Thyroid gland (tissue), 4 donors: Measurements from ENCODE around the gene LYZL1. TPM values are rescaled to one million over a fixed set of nuclear protein-coding genes. Genes with fewer than 3 reads are reported as not detected.

ENCODE experiments used
- DNase-seq, 2 donors: peaks; one replicate each; pipeline ENCODE4 v3.0.0-alpha.2; 2019
- H3K27ac ChIP-seq, 3 donors: fragments of 200-600 bp; sonication (generic); 1 replicate in 2 of 3; 2 replicates in 1 of 3; pipeline ENCODE4 v1.5.1; 2016 to 2019; ENCODE audit warnings: mild to moderate bottlenecking in 1 of 3, moderate library complexity in 1 of 3
- H3K27me3 ChIP-seq: fragments of 200-600 bp; sonication (generic); one replicate; pipeline ENCODE4 v1.5.1; 2019
- H3K36me3 ChIP-seq, 2 donors: fragments of 200-600 bp; sonication (generic); one replicate each; pipeline ENCODE4 v1.5.1; 2016 to 2019
- H3K4me1 ChIP-seq, 2 donors: fragments of 200-600 bp; sonication (generic); one replicate each; pipeline ENCODE4 v1.5.1; 2017 to 2019
- H3K4me3 ChIP-seq, 3 donors: fragments of 200-600 bp; sonication (generic); replicated peaks in 1 of 3; 1 replicate in 2 of 3; 2 replicates in 1 of 3; pipeline ENCODE4 v1.5.1; 2016; ENCODE audit warnings: mild to moderate bottlenecking in 1 of 3
- H3K9me3 ChIP-seq: fragments of 200-600 bp; sonication (generic); one replicate; pipeline ENCODE4 v1.5.1; 2017
- CTCF ChIP-seq, 6 experiments: fragments of 200-600 bp in 3 of 6; fragments of 450-650 bp in 3 of 6; sonication (generic) in 3 of 6; IDR thresholded peaks; one replicate each; pipeline ENCODE4 v1.5.1; 2016 to 2019; ENCODE audit warnings: antibody characterized with exemption in 6 of 6, mild to moderate bottlenecking in 2 of 6, inconsistent platforms in 1 of 6, moderate library complexity in 1 of 6
- POLR2A ChIP-seq, 2 donors: fragments of 450-650 bp; IDR thresholded peaks; one replicate each; pipeline ENCODE4 v1.6.1; 2017; ENCODE audit warnings: antibody characterized with exemption in 2 of 2, mild to moderate bottlenecking in 2 of 2, moderate library complexity in 1 of 2
- WGBS, 2 donors: methylation state at CpG; one replicate each; pipeline ENCODE4 v1.1.5; 2017; 5-methylcytosine and 5-hydroxymethylcytosine counted together
- intact Hi-C: fragments of 100-400 bp; cut with DNase I; formaldehyde crosslinking; loops from one replicate; pipeline ENCODE4 v1.15.1; 2023
- total RNA-seq, 4 donors: library from RNA; depleted of rRNA; stranded (reverse); fragments of >200 nt; gene quantifications; one replicate each; pipeline ENCODE4 v1.2.3, GENCODE V29; 2016

The LYZL1 gene
- total RNA-seq, 4 donors from 2014 or later = 0.81 TPM; not detected in 3

GRCh38 chr10:29254123-29255046, 34.5 kb upstream of the LYZL1 start:
- TF ChIP-seq CTCF (IDR thresholded peaks at IDR 0.05) (no peak), POLR2A (IDR thresholded peaks at IDR 0.05) (no peak)
- intact Hi-C loops = no loop called here
- H3K36me3 ChIP-seq = no peaks in the 10 kb centered on the region
- no peaks in the 10 kb centered on the region for H3K4me1 ChIP-seq
- DNase-seq = no peak
- H3K9me3 ChIP-seq = no peaks in the 10 kb centered on the region
- H3K4me3 ChIP-seq = no peak overlapping the region
- no peak overlapping the region for H3K27ac ChIP-seq
- 54 to 58% methylated on average over 9 of the region's 9 CpGs for WGBS, 2 donors
- H3K27me3 ChIP-seq = no peaks in the 10 kb centered on the region

- no peak for DNase-seq
These were observed 33.8 kb upstream of the LYZL1 start for GRCh38 chr10:29255104-29255503.

GRCh38 chr10:29256019-29256418, 32.9 kb upstream of the LYZL1 start:
- TF ChIP-seq POLR2A (IDR thresholded peaks at IDR 0.05) (no peak), CTCF (IDR thresholded peaks at IDR 0.05) (no peak)
- H3K4me3 ChIP-seq = no peak overlapping the region
- H3K9me3 ChIP-seq = no peaks in the 10 kb centered on the region
- intact Hi-C loops = no loop called here
- 87 to 90% methylated on average over 7 of the region's 7 CpGs for WGBS, 2 donors
- H3K27me3 ChIP-seq = no peaks in the 10 kb centered on the region
- no peak overlapping the region for H3K27ac ChIP-seq
- H3K36me3 ChIP-seq = no peaks in the 10 kb centered on the region
- no peak for DNase-seq
- H3K4me1 ChIP-seq = no peaks in the 10 kb centered on the region

More at GRCh38 chr10:29255104-29255503, 33.8 kb upstream of the LYZL1 start:
- Histone ChIP-seq H3K4me3 (no peak overlapping the region), H3K27me3 (no peaks in the 10 kb centered on the region), H3K27ac (no peak overlapping the region), H3K36me3 (no peaks in the 10 kb centered on the region), H3K9me3 (no peaks in the 10 kb centered on the region), H3K4me1 (no peaks in the 10 kb centered on the region)
- TF ChIP-seq POLR2A (IDR thresholded peaks at IDR 0.05) = no peak
- no peak for TF ChIP-seq CTCF (IDR thresholded peaks at IDR 0.05)
- intact Hi-C loops = no loop called here
- WGBS, 2 donors = 71 to 88% methylated on average over 3 of the region's 3 CpGs

- no peaks in the 10 kb centered on the region for H3K36me3 ChIP-seq
- H3K27ac ChIP-seq = no peak overlapping the region
- WGBS, 2 donors = 63 to 79% methylated on average over 1 of the region's 1 CpG
- H3K9me3 ChIP-seq = no peaks in the 10 kb centered on the region
- no peaks in the 10 kb centered on the region for H3K27me3 ChIP-seq
- H3K4me1 ChIP-seq = no peaks in the 10 kb centered on the region
- TF ChIP-seq POLR2A (IDR thresholded peaks at IDR 0.05) (no peak), CTCF (IDR thresholded peaks at IDR 0.05) (no peak)
- intact Hi-C loops = no loop called here
- DNase-seq = no peak
- H3K4me3 ChIP-seq = no peak overlapping the region
These were observed 32.3 kb upstream of the LYZL1 start for GRCh38 chr10:29256586-29256985.

GRCh38 chr10:29257106-29257783, 31.6 kb upstream of the LYZL1 start:
- no peaks in the 10 kb centered on the region for H3K27me3 ChIP-seq
- H3K9me3 ChIP-seq = no peaks in the 10 kb centered on the region
- no peaks in the 10 kb centered on the region for H3K4me1 ChIP-seq
- WGBS, 2 donors = 57 to 66% methylated on average over 11 of the region's 11 CpGs
- H3K36me3 ChIP-seq = no peaks in the 10 kb centered on the region
- no peak for TF ChIP-seq POLR2A (IDR thresholded peaks at IDR 0.05)
- no peak for TF ChIP-seq CTCF (IDR thresholded peaks at IDR 0.05)
- no peak overlapping the region for H3K27ac ChIP-seq
- no peak overlapping the region for H3K4me3 ChIP-seq
- peak; percentile 10 to 20 for DNase-seq
- intact Hi-C loops = no loop called here
